Transverse colon (tissue), 4 donors: Measurements from ENCODE around the gene TUBB4A. TPM values are rescaled to one million over a fixed set of nuclear protein-coding genes. Genes with fewer than 3 reads are reported as not detected.

Experiments used
- DNase-seq: peaks from one replicate; pipeline ENCODE4 v3.0.0-alpha.2; 2019
- H3K27ac ChIP-seq, 4 donors: fragments of 200-600 bp; sonication (generic); 2 replicates each; pipeline ENCODE4 v1.5.1; 2016 to 2018; ENCODE audit warnings: inconsistent platforms in 4 of 4
- H3K27me3 ChIP-seq: fragments of 200-600 bp; sonication (generic); 2 replicates; pipeline ENCODE4 v1.5.1; 2017; ENCODE audit warnings: inconsistent platforms
- H3K36me3 ChIP-seq, 4 donors: fragments of 200-600 bp; sonication (generic); 2 replicates each; pipeline ENCODE4 v1.5.1; 2017 to 2019; ENCODE audit warnings: inconsistent platforms in 4 of 4
- H3K4me1 ChIP-seq, 4 donors: fragments of 200-600 bp; sonication (generic); 2 replicates each; pipeline ENCODE4 v1.5.1; 2017 to 2020; ENCODE audit warnings: inconsistent platforms in 4 of 4
- H3K4me3 ChIP-seq, 4 donors: fragments of 200-600 bp; sonication (generic); 1 replicate in 1 of 4; 2 replicates in 3 of 4; pipeline versions ENCODE4 v1.5.1 to v1.6.1; 2017 to 2019; ENCODE audit warnings: inconsistent platforms in 4 of 4
- H3K9me3 ChIP-seq, 2 donors: fragments of 200-600 bp; sonication (generic); 2 replicates each; pipeline ENCODE4 v1.5.1; 2017 to 2019; ENCODE audit warnings: inconsistent platforms in 2 of 2
- EP300 ChIP-seq: sonication (generic); formaldehyde crosslinking; IDR thresholded peaks from one replicate; pipeline ENCODE4 v1.6.1; 2017; ENCODE audit warnings: antibody characterized with exemption, low read depth
- POLR2A ChIP-seq: fragments of 450-650 bp; IDR thresholded peaks from one replicate; pipeline ENCODE4 v1.6.1; 2016; ENCODE audit warnings: antibody characterized with exemption, mild to moderate bottlenecking, moderate library complexity
- POLR2AphosphoS5 ChIP-seq, 3 donors: sonication (generic); formaldehyde crosslinking; IDR thresholded peaks; one replicate each; pipeline ENCODE4 v1.6.1; 2016; ENCODE audit warnings: antibody characterized with exemption in 3 of 3
- WGBS, 2 donors: methylation state at CpG; one replicate each; pipeline ENCODE4 v1.1.5; 2018; ENCODE audit warnings: low coverage in 1 of 2; 5-methylcytosine and 5-hydroxymethylcytosine counted together
- in situ Hi-C, 4 donors: fragments of 200-750 bp; cut with MboI; loops; one replicate each; pipeline versions ENCODE4 v1.15.0 to v1.15.1; 2017; ENCODE audit warnings: low sequenced_read_pairs in 3 of 4, low pct_ligation_motif_present in 1 of 4, low pct_unique_long_range_greater_than_20kb in 1 of 4
- intact Hi-C: fragments of 100-400 bp; cut with DNase I; formaldehyde crosslinking; loops from one replicate; pipeline ENCODE4 v1.15.1; 2023; ENCODE audit warnings: low total_unique reads
- total RNA-seq, 4 donors: library from RNA; depleted of rRNA; stranded (reverse); fragments of >200 nt; gene quantifications; one replicate each; pipeline ENCODE4 v1.1.0, GENCODE V29; 2016
- TF ChIP-seq, protein P1 (sequence below), 5 experiments: fragments of 200-600 bp in 3 of 5; fragments of 450-650 bp in 2 of 5; sonication (generic) in 3 of 5; IDR thresholded peaks; 1 replicate in 2 of 5; 2 replicates in 3 of 5; pipeline ENCODE4 v1.5.1; 2016 to 2017; ENCODE audit warnings: antibody characterized with exemption in 5 of 5, inconsistent platforms in 3 of 5, mild to moderate bottlenecking in 2 of 5, moderate library complexity in 1 of 5

Gene TUBB4A
- total RNA-seq, 4 donors from 2014 or later = 0.60 to 1.3 (median 1.1) TPM; not detected in 1

DNA sequence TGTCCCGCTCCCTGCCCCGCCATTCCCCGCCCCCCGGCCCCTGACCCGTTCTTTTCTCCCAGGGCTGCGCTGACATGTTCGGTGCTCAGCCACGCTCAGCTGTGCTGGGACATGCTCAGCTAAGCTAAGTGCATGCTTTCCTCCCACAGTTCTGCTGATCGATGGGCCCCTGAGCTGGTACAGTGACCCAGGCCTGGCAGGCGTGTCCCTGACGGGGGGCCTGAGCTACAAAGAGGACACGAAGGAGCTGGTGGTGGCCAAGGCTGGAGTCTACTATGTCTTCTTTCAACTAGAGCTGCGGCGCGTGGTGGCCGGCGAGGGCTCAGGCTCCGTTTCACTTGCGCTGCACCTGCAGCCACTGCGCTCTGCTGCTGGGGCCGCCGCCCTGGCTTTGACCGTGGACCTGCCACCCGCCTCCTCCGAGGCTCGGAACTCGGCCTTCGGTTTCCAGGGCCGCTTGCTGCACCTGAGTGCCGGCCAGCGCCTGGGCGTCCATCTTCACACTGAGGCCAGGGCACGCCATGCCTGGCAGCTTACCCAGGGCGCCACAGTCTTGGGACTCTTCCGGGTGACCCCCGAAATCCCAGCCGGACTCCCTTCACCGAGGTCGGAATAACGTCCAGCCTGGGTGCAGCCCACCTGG is 32.5 kb upstream of the TUBB4A start:
- TF ChIP-seq, protein P1, sequence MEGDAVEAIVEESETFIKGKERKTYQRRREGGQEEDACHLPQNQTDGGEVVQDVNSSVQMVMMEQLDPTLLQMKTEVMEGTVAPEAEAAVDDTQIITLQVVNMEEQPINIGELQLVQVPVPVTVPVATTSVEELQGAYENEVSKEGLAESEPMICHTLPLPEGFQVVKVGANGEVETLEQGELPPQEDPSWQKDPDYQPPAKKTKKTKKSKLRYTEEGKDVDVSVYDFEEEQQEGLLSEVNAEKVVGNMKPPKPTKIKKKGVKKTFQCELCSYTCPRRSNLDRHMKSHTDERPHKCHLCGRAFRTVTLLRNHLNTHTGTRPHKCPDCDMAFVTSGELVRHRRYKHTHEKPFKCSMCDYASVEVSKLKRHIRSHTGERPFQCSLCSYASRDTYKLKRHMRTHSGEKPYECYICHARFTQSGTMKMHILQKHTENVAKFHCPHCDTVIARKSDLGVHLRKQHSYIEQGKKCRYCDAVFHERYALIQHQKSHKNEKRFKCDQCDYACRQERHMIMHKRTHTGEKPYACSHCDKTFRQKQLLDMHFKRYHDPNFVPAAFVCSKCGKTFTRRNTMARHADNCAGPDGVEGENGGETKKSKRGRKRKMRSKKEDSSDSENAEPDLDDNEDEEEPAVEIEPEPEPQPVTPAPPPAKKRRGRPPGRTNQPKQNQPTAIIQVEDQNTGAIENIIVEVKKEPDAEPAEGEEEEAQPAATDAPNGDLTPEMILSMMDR (IDR thresholded peaks at IDR 0.05) = no peak
- TF ChIP-seq POLR2AphosphoS5 (IDR thresholded peaks at IDR 0.05) = no peak
- TF ChIP-seq POLR2A = no peak
- no peak for TF ChIP-seq EP300
- Histone ChIP-seq H3K4me1 (peaks cover 10 to 35% (median 26%) of the 10 kb centered on the region in 4 donors), H3K36me3 (no peaks in the 10 kb centered on the region), H3K9me3 (no peaks in the 10 kb centered on the region), H3K27ac (no peak overlapping the region), H3K27me3 (peaks cover 21% of the 10 kb centered on the region), H3K4me3 (no peak overlapping the region)
- DNase-seq = no peak
- 77% methylated on average over 32 of the region's 40 CpGs; no CpG with 5 or more reads in 1 of the 2 donors for WGBS, 2 donors
- in situ Hi-C loops (no loop called here), intact Hi-C loops (loop anchor here (10.0 kb wide), 1 partner anchor 340 kb away; no protein-coding TSS in a partner anchor)

DNA sequence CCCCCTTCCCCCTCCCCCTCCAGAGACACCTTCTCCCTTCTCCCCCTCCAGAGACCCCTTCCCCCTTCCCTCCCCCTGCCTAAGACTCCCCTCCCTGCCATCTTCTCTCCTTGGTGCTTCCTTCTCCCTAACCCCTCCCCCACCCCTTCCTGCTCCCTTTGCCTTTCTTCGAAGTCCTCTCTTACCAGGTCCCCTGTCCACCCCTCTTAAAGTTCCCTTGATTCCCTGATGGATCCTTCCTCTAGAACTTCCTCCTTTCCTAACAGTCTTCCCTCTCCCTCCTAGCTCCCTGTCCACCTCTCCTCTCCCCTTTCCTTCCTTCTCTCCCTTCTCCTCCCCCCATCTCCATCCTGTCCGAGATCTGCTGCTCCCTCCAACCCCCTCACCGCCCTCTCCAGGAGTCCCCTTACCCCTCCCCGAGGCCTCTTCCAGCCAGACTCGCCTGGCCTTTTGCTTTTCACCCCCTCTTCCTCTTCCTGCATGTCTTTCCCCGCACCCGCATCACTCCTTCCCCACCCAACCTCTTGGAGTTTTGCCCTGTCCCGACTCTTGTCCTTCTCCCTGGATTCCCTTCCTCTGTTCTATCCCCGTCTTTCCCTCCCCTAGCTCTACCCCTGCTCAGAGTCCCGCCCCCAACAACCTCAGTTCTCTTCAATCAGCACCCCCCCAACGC is 31.8 kb upstream of the TUBB4A start:
- Histone ChIP-seq H3K27me3 (peaks cover 21% of the 10 kb centered on the region), H3K4me3 (no peak overlapping the region), H3K4me1 (peaks cover 10 to 42% (median 27%) of the 10 kb centered on the region in 4 donors), H3K36me3 (no peaks in the 10 kb centered on the region), H3K27ac (no peak overlapping the region), H3K9me3 (no peaks in the 10 kb centered on the region)
- intact Hi-C loops = loop anchor here (10.0 kb wide), 1 partner anchor 341 kb away; no protein-coding TSS in a partner anchor
- 21 to 48% methylated on average over 6 to 11 of the region's 11 CpGs for WGBS, 2 donors
- in situ Hi-C loops = no loop called here
- no peak for DNase-seq
- TF ChIP-seq POLR2AphosphoS5 (IDR thresholded peaks at IDR 0.05) (no peak), POLR2A (no peak), EP300 (no peak)
- TF ChIP-seq, protein P1 (IDR thresholded peaks at IDR 0.05) = no peak

DNA sequence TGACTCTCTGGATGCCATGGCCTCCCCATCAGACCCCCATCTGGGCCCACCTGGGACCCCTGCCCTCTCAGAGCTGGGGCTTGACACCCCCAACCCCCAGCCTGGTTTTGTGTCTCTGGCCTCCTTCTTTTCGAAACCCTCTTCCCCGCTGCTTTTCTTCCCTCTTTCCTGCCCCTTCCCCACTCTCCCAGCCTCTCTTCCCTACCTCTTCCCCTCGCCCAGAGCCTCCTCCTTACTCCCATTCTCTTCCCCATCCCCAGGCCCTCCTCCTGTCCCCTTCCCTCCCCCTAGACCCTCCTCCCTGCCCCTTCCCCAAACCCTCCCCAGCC is 30.9 kb upstream of the TUBB4A start:
- DNase-seq = no peak
- Histone ChIP-seq H3K9me3 (no peaks in the 10 kb centered on the region), H3K4me1 (peaks cover 10 to 47% (median 29%) of the 10 kb centered on the region in 4 donors), H3K27ac (no peak overlapping the region), H3K27me3 (peaks cover 21% of the 10 kb centered on the region), H3K4me3 (no peak overlapping the region), H3K36me3 (no peaks in the 10 kb centered on the region)
- 33 to 65% methylated on average over 2 to 3 of the region's 3 CpGs for WGBS, 2 donors
- in situ Hi-C loops = no loop called here
- TF ChIP-seq POLR2AphosphoS5 (IDR thresholded peaks at IDR 0.05) (no peak), EP300 (no peak), POLR2A (no peak)
- TF ChIP-seq, protein P1 (IDR thresholded peaks at IDR 0.05) = no peak
- intact Hi-C loops = loop anchor here (10.0 kb wide), 1 partner anchor 342 kb away; no protein-coding TSS in a partner anchor

DNA sequence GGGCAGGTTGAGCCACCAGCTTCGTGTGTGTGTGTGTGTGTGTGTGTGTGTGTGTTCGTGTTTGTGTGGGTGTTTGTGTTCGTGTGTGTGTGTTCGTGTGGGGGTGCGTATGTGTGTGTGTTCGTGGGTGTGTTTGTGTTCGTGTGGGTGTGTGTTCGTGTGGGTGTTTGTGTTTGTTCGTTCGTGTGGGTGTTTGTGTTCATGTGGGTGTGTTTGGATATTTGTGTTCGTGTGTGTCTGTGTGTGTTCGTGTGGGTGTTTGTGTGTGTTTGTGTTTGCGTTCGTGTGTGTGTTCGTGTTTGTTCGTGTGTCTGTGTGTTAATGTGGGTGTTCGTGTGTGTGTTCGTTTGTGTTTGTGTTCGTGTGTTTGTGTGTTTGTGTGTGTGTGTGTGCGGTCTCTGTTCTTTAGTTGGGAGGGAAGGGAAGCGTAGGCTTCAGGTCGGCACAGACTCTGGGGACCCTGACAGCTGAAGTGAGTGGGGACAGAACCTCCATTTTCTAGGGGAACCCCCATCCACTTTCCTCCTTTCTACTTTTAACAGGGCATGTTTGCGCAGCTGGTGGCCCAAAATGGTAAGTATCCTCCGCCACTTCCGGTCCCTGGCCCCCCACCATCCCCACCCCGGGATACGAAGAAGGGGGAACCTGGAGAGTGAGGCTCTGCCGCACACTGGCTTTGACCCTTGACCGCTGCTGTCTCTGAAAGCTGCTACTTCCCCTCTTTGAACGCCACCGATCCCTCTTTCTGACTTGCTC is 30.3 kb upstream of the TUBB4A start:
- peaks cover 21% of the 10 kb centered on the region for H3K27me3 ChIP-seq
- DNase-seq = no peak
- H3K4me3 ChIP-seq = peak overlapping the region in 2 of 4 donors; percentile 56 to 64
- in situ Hi-C loops = no loop called here
- TF ChIP-seq, protein P1 (IDR thresholded peaks at IDR 0.05) = no peak
- TF ChIP-seq POLR2AphosphoS5 (IDR thresholded peaks at IDR 0.05) = no peak
- TF ChIP-seq POLR2A = no peak
- no peak for TF ChIP-seq EP300
- H3K36me3 ChIP-seq = no peaks in the 10 kb centered on the region
- 18 to 47% methylated on average over 5 to 31 of the region's 31 CpGs for WGBS, 2 donors
- H3K27ac ChIP-seq = no peak overlapping the region
- H3K4me1 ChIP-seq = peaks cover 10 to 47% (median 26%) of the 10 kb centered on the region in 4 donors
- intact Hi-C loops = loop anchor here (10.0 kb wide), 1 partner anchor 342 kb away; no protein-coding TSS in a partner anchor
- no peaks in the 10 kb centered on the region for H3K9me3 ChIP-seq
